Retinal pigment epithelial cell (primary cell): ENCODE results near the gene TPCN2.
A peak's percentile ranks its signal among the peaks of the same experiment; 100 is the strongest.

Experiments
- DNase-seq: peaks from one replicate; pipeline ENCODE4 v3.0.0-alpha.2; 2010; ENCODE audit warnings: low read depth
- H3K4me3 ChIP-seq: 2 replicates; pipeline ENCODE4 v1.5.1; 2011; ENCODE audit warnings: mild to moderate bottlenecking, low read length, control low read depth, moderate library complexity
- CTCF ChIP-seq: conservative IDR thresholded peaks from 2 replicates; pipeline ENCODE4 v1.5.1; 2011; ENCODE audit warnings: low read depth, low read length, control low read depth, inconsistent platforms

The TPCN2 gene

GRCh38 chr11:69087133-69087524, 38.4 kb downstream of the TPCN2 start:
- DNase-seq: no peak
- no peak overlapping the region for H3K4me3 ChIP-seq
- TF ChIP-seq CTCF: no peak

GRCh38 chr11:69087811-69088210, 39.1 kb downstream of the TPCN2 start:
- TF ChIP-seq CTCF: no peak
- H3K4me3 ChIP-seq: no peak overlapping the region
- DNase-seq: no peak

GRCh38 chr11:69088676-69089146, 40.0 kb downstream of the TPCN2 start:
- no peak for DNase-seq
- peak; percentile 75 for TF ChIP-seq CTCF
- H3K4me3 ChIP-seq: no peak overlapping the region

GRCh38 chr11:69089258-69089657, 40.5 kb downstream of the TPCN2 start:
- no peak overlapping the region for H3K4me3 ChIP-seq
- peak; percentile 80 for DNase-seq
- TF ChIP-seq CTCF: peak; percentile 13

- no peak overlapping the region for H3K4me3 ChIP-seq
- no peak for TF ChIP-seq CTCF
Measured at GRCh38 chr11:69091638-69092165, 43.0 kb downstream of the TPCN2 start.

GRCh38 chr11:69092263-69092662, 43.5 kb downstream of the TPCN2 start:
- no peak for TF ChIP-seq CTCF
- H3K4me3 ChIP-seq: no peak overlapping the region
- no peak for DNase-seq

More at GRCh38 chr11:69091638-69092165, 43.0 kb downstream of the TPCN2 start:
- no peak for DNase-seq

GRCh38 chr11:69093106-69093505, 44.4 kb downstream of the TPCN2 start:
- DNase-seq: no peak
- no peak overlapping the region for H3K4me3 ChIP-seq
- no peak for TF ChIP-seq CTCF
